OCI-LY7 (cell line): ENCODE data around the gene KREMEN1. TPM values are rescaled to one million over a fixed set of nuclear protein-coding genes. Genes with fewer than 3 reads are reported as not detected.

ENCODE experiments used
- BruUV-seq: library from RNA; stranded (reverse); fragments of 400-500 nt; replicated peaks from 2 replicates; lab custom pipeline; 2021; lab: Mats Ljungman, UMichigan
- CTCF ChIA-PET: fragments of 300-600 bp; sonication (Branson Sonifier 250); formaldehyde crosslinking; loops from one replicate; lab custom pipeline; 2022; ENCODE audit warnings: antibody characterized with exemption; ENCODE audit not compliant: unreplicated experiment; lab: Charles Lee
- POLR2A ChIA-PET: fragments of 300-600 bp; sonication (Branson Sonifier 250); formaldehyde crosslinking; loops from one replicate; lab custom pipeline; 2022; ENCODE audit warnings: antibody characterized with exemption; lab: Charles Lee
- DNase-seq: peaks from one replicate; pipeline ENCODE4 v3.0.0-alpha.2; 2015; ENCODE audit warnings: low spot score
- H2AFZ ChIP-seq: fragments of 200-600 bp; sonication (generic), shearing (Covaris generic); 2 replicates; pipeline ENCODE4 v1.6.1; 2014; ENCODE audit warnings: mild to moderate bottlenecking, antibody characterized with exemption, low read length, moderate library complexity
- H3K27ac ChIP-seq: fragments of 200-600 bp; sonication (generic); 2 replicates; pipeline ENCODE4 v1.5.1; 2014; ENCODE audit warnings: mixed run types, low read depth, mild to moderate bottlenecking, moderate library complexity, low read length, inconsistent platforms; ENCODE audit not compliant: poor library complexity, severe bottlenecking
- H3K36me3 ChIP-seq: fragments of 200-600 bp; sonication (generic); 2 replicates; pipeline ENCODE4 v1.6.1; 2014; ENCODE audit warnings: mild to moderate bottlenecking, antibody characterized with exemption, low read length, moderate library complexity, mixed read lengths; ENCODE audit not compliant: insufficient read depth
- H3K4me1 ChIP-seq: fragments of 200-600 bp; sonication (generic); 2 replicates; pipeline ENCODE4 v1.5.1; 2014; ENCODE audit warnings: mild to moderate bottlenecking, low read length; ENCODE audit not compliant: insufficient read depth, poor library complexity, severe bottlenecking
- H3K4me2 ChIP-seq: fragments of 200-600 bp; sonication (generic); 2 replicates; pipeline ENCODE4 v1.6.1; 2014; ENCODE audit warnings: mild to moderate bottlenecking, low read length
- H3K4me3 ChIP-seq: fragments of 200-600 bp; sonication (generic); 2 replicates; pipeline ENCODE4 v1.5.1; 2014; ENCODE audit warnings: mild to moderate bottlenecking, low read depth, low read length; ENCODE audit not compliant: poor library complexity, severe bottlenecking
- H3K79me2 ChIP-seq: fragments of 200-600 bp; sonication (generic); 2 replicates; pipeline ENCODE4 v1.6.1; 2016; ENCODE audit warnings: low read depth, mild to moderate bottlenecking, low read length, moderate library complexity, mixed read lengths; ENCODE audit not compliant: insufficient read depth
- H3K9me2 ChIP-seq: fragments of 200-600 bp; sonication (generic); 2 replicates; pipeline ENCODE4 v1.6.1; 2016; ENCODE audit warnings: mild to moderate bottlenecking, low read length, mixed read lengths; ENCODE audit not compliant: insufficient read depth
- H3K9me3 ChIP-seq: fragments of 200-600 bp; sonication (generic); 2 replicates; pipeline ENCODE4 v1.6.1; 2014; ENCODE audit warnings: mild to moderate bottlenecking, mixed run types, low read length, mixed read lengths
- H4K20me1 ChIP-seq: fragments of 200-600 bp; sonication (generic); 2 replicates; pipeline ENCODE4 v1.6.1; 2014; ENCODE audit warnings: mild to moderate bottlenecking, antibody characterized with exemption, low read length, moderate library complexity, mixed read lengths; ENCODE audit not compliant: insufficient read depth
- EZH2phosphoT487 ChIP-seq: fragments of 200-600 bp; sonication (generic); IDR thresholded peaks from 2 replicates; pipeline ENCODE4 v1.6.1; 2018; ENCODE audit warnings: low read depth, borderline replicate concordance, mild to moderate bottlenecking, mixed run types, antibody characterized with exemption, low read length, moderate library complexity, mixed read lengths
- intact Hi-C: fragments of 100-400 bp; cut with micrococcal nuclease; formaldehyde crosslinking; loops from one replicate; pipeline ENCODE4 v1.10.0; 2022; ENCODE audit not compliant: unreplicated experiment
- total RNA-seq, 2 experiments: library from RNA; depleted of rRNA in 1 of 2; stranded (reverse); fragments of >200 nt in 1 of 2; shearing (Covaris generic) in 1 of 2; gene quantifications; 2 replicates each; pipeline ENCODE4 v1.2.3, GENCODE V29; 2014 to 2022
- TF ChIP-seq, protein P1 (sequence below): fragments of 200-600 bp; sonication (generic); conservative IDR thresholded peaks from 2 replicates; pipeline ENCODE4 v1.5.1; 2014; ENCODE audit warnings: mild to moderate bottlenecking, antibody characterized with exemption, low read length, moderate library complexity, mixed read lengths

KREMEN1 gene
- total RNA-seq, 2 experiments from 2014 or later, result not detected

DNA sequence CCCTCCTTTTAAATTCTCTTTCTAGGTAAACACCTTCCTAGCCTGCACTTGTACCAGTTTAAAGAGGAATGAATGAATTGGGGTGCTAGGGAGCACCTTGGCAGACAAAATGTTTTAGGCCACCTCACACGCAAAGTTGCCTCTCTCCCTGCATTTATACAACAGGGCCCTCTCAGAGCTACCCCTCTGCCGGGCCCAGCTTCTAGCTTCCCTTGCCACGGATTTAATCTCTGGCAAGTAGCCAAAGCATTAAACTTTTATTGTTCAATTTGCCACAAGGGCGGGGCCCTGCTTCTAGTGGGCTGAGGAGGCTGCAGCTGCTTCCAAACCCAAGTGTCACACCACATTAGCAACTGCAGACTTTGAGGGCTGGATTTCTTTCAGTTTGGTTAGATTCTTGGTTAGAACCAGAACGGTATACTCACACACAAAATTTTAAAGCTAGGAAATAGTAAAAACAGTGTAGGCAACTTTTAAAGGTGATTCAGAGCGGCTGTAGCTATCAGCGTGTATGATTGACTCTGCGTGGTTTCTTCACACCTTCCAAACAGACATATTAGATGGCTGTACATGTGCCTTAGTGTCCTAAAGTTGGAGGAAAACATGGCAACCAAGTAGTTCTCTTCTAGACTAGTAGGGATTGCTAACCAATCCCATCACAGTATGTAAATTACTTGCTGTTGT lies 6.5 kb downstream of the KREMEN1 start:
- intact Hi-C loops, result no loop called here
- H3K36me3 ChIP-seq, result no peaks in the 10 kb centered on the region
- no peaks in the 10 kb centered on the region for H3K9me2 ChIP-seq
- no peaks in the 10 kb centered on the region for H3K79me2 ChIP-seq
- POLR2A ChIA-PET, result interaction anchor here (0.9 to 1.1 kb wide), 3 partner anchors 10 to 356 kb away, joined by 3 read pairs; no protein-coding TSS in a partner anchor
- no peak for DNase-seq
- no TSS peak for BruUV-seq
- TF ChIP-seq, protein P1, sequence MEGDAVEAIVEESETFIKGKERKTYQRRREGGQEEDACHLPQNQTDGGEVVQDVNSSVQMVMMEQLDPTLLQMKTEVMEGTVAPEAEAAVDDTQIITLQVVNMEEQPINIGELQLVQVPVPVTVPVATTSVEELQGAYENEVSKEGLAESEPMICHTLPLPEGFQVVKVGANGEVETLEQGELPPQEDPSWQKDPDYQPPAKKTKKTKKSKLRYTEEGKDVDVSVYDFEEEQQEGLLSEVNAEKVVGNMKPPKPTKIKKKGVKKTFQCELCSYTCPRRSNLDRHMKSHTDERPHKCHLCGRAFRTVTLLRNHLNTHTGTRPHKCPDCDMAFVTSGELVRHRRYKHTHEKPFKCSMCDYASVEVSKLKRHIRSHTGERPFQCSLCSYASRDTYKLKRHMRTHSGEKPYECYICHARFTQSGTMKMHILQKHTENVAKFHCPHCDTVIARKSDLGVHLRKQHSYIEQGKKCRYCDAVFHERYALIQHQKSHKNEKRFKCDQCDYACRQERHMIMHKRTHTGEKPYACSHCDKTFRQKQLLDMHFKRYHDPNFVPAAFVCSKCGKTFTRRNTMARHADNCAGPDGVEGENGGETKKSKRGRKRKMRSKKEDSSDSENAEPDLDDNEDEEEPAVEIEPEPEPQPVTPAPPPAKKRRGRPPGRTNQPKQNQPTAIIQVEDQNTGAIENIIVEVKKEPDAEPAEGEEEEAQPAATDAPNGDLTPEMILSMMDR, result no peak
- TF ChIP-seq EZH2phosphoT487, result no peak
- no peak overlapping the region for H3K4me3 ChIP-seq
- H4K20me1 ChIP-seq, result no peaks in the 10 kb centered on the region
- H3K4me2 ChIP-seq, result no peak overlapping the region
- H3K9me3 ChIP-seq, result no peaks in the 10 kb centered on the region
- CTCF ChIA-PET, result no interaction called here
- no peak overlapping the region for H3K27ac ChIP-seq
- no peaks in the 10 kb centered on the region for H3K4me1 ChIP-seq
- H2AFZ ChIP-seq, result no peak overlapping the region

DNA sequence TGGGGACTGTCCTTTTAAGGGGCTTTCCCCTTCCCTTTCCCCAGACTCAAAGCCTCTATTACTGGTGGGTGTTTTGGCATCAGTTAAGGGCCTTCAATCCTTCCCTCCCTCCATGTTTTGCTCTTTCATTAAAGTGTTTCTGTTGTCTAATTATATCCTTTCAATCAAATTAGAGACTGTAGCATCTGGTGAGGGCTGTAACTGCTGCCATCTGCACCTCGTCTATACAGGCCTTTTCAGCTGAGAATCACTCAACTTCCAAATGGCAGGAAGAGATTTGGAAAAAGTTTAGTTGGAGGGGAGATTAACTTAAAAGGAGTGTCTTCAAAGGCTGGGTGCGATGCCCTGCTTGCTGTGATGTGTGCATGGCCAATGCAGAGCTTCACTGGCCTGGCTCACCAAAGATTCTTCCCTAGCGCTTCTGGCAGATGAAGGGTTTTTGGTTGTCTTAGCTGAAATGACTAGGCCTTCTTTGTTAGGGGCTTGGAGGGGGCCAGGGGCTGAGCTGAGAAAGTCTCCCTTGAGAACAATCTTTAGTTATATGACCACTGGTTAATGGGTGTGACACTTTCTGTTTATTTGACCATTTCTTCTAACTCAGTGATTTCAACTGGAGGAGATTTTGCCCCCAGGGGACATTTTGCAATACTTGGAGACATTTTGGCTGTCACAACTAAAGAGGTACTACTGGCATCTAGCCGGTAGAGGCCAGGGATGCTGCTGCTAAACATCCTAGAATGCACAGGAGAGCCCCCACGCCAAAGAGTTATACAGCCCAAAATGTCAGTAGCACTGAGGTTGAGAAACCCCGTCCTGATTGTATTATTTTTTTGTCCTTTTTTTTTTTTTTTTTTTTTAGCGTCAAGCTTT lies 7.5 kb downstream of the KREMEN1 start:
- POLR2A ChIA-PET, result no interaction called here
- intact Hi-C loops, result no loop called here
- TF ChIP-seq, protein P1, result no peak
- no peak for TF ChIP-seq EZH2phosphoT487
- BruUV-seq, result no TSS peak
- Histone ChIP-seq H3K4me1 (no peaks in the 10 kb centered on the region), H3K79me2 (no peaks in the 10 kb centered on the region), H3K4me2 (no peak overlapping the region), H3K4me3 (no peak overlapping the region), H3K9me3 (no peaks in the 10 kb centered on the region), H3K27ac (no peak overlapping the region), H2AFZ (no peak overlapping the region), H3K36me3 (no peaks in the 10 kb centered on the region), H4K20me1 (no peaks in the 10 kb centered on the region), H3K9me2 (no peaks in the 10 kb centered on the region)
- no peak for DNase-seq
- CTCF ChIA-PET, result no interaction called here
